ENCODE data around the gene ZDHHC11. TPM values are rescaled to one million over a fixed set of nuclear protein-coding genes. Genes with fewer than 3 reads are reported as not detected.
"Not testable (repeated sequence)": the region's sequence is repeated elsewhere in the genome, so short reads cannot be mapped to it uniquely, and the experiment has no call there.

Gene ZDHHC11
- total RNA-seq, 2 experiments from 2014 or later, result 10.7 to 32.0 TPM

GRCh38 chr5:845676-846601, 4.8 kb downstream of the ZDHHC11 start:
- DNase-seq (ENCODE audit: low spot score); H3K4me3 ChIP-seq (ENCODE audit: low read depth, low read length, poor library complexity, severe bottlenecking); H3K4me2 ChIP-seq (ENCODE audit: low read length); H3K27ac ChIP-seq (ENCODE audit: low read depth, low read length, poor library complexity, severe bottlenecking); H3K9me3 ChIP-seq (ENCODE audit: low read length); H3K36me3 ChIP-seq (ENCODE audit: insufficient read depth, low read length); H3K79me2 ChIP-seq (ENCODE audit: insufficient read depth, low read depth, low read length); H3K9me2 ChIP-seq (ENCODE audit: insufficient read depth, low read length); H4K20me1 ChIP-seq (ENCODE audit: insufficient read depth, low read length); POLR2A ChIA-PET; BruUV-seq (replicated peaks); H3K4me1 ChIP-seq (ENCODE audit: insufficient read depth, low read length, poor library complexity, severe bottlenecking); CTCF ChIA-PET (ENCODE audit: unreplicated experiment); H2AFZ ChIP-seq (ENCODE audit: low read length); intact Hi-C loops (cut with micrococcal nuclease; ENCODE audit: unreplicated experiment): not testable (repeated sequence)

GRCh38 chr5:845031-845675, 5.6 kb downstream of the ZDHHC11 start:
- H3K79me2 ChIP-seq (ENCODE audit: insufficient read depth, low read depth, low read length); H3K36me3 ChIP-seq (ENCODE audit: insufficient read depth, low read length); H3K4me3 ChIP-seq (ENCODE audit: low read depth, low read length, poor library complexity, severe bottlenecking); H3K9me2 ChIP-seq (ENCODE audit: insufficient read depth, low read length); POLR2A ChIA-PET; intact Hi-C loops (cut with micrococcal nuclease; ENCODE audit: unreplicated experiment); DNase-seq (ENCODE audit: low spot score); H3K4me2 ChIP-seq (ENCODE audit: low read length); H2AFZ ChIP-seq (ENCODE audit: low read length); H3K27ac ChIP-seq (ENCODE audit: low read depth, low read length, poor library complexity, severe bottlenecking); H3K4me1 ChIP-seq (ENCODE audit: insufficient read depth, low read length, poor library complexity, severe bottlenecking); H4K20me1 ChIP-seq (ENCODE audit: insufficient read depth, low read length); CTCF ChIA-PET (ENCODE audit: unreplicated experiment); BruUV-seq (replicated peaks); H3K9me3 ChIP-seq (ENCODE audit: low read length): not testable (repeated sequence)

- H3K79me2 ChIP-seq (ENCODE audit: insufficient read depth, low read depth, low read length); H3K4me3 ChIP-seq (ENCODE audit: low read depth, low read length, poor library complexity, severe bottlenecking); H3K9me2 ChIP-seq (ENCODE audit: insufficient read depth, low read length); BruUV-seq (replicated peaks); DNase-seq (ENCODE audit: low spot score); H3K4me1 ChIP-seq (ENCODE audit: insufficient read depth, low read length, poor library complexity, severe bottlenecking); H2AFZ ChIP-seq (ENCODE audit: low read length); H3K36me3 ChIP-seq (ENCODE audit: insufficient read depth, low read length); H4K20me1 ChIP-seq (ENCODE audit: insufficient read depth, low read length); H3K4me2 ChIP-seq (ENCODE audit: low read length); POLR2A ChIA-PET; H3K27ac ChIP-seq (ENCODE audit: low read depth, low read length, poor library complexity, severe bottlenecking); H3K9me3 ChIP-seq (ENCODE audit: low read length); CTCF ChIA-PET (ENCODE audit: unreplicated experiment): not testable (repeated sequence)
- intact Hi-C loops (cut with micrococcal nuclease; ENCODE audit: unreplicated experiment), result loop anchor here (5.0 kb wide), 1 partner anchor 87 kb away; no protein-coding TSS in a partner anchor
Measured at GRCh38 chr5:844426-844825, 6.4 kb downstream of the ZDHHC11 start.

- CTCF ChIA-PET (ENCODE audit: unreplicated experiment); DNase-seq (ENCODE audit: low spot score); H3K9me2 ChIP-seq (ENCODE audit: insufficient read depth, low read length); H2AFZ ChIP-seq (ENCODE audit: low read length); H4K20me1 ChIP-seq (ENCODE audit: insufficient read depth, low read length); H3K4me1 ChIP-seq (ENCODE audit: insufficient read depth, low read length, poor library complexity, severe bottlenecking); H3K36me3 ChIP-seq (ENCODE audit: insufficient read depth, low read length); POLR2A ChIA-PET; BruUV-seq (replicated peaks); H3K4me3 ChIP-seq (ENCODE audit: low read depth, low read length, poor library complexity, severe bottlenecking); H3K4me2 ChIP-seq (ENCODE audit: low read length); H3K27ac ChIP-seq (ENCODE audit: low read depth, low read length, poor library complexity, severe bottlenecking); H3K79me2 ChIP-seq (ENCODE audit: insufficient read depth, low read depth, low read length); H3K9me3 ChIP-seq (ENCODE audit: low read length): not testable (repeated sequence)
- intact Hi-C loops (cut with micrococcal nuclease; ENCODE audit: unreplicated experiment), result loop anchor here (5.0 kb wide), 1 partner anchor 87 kb away; no protein-coding TSS in a partner anchor
Measured at GRCh38 chr5:843926-844325, 6.9 kb downstream of the ZDHHC11 start.

- H3K4me3 ChIP-seq (ENCODE audit: low read depth, low read length, poor library complexity, severe bottlenecking); CTCF ChIA-PET (ENCODE audit: unreplicated experiment); H3K4me2 ChIP-seq (ENCODE audit: low read length); H3K9me2 ChIP-seq (ENCODE audit: insufficient read depth, low read length); H2AFZ ChIP-seq (ENCODE audit: low read length); BruUV-seq (replicated peaks); H3K79me2 ChIP-seq (ENCODE audit: insufficient read depth, low read depth, low read length); DNase-seq (ENCODE audit: low spot score); H4K20me1 ChIP-seq (ENCODE audit: insufficient read depth, low read length); H3K27ac ChIP-seq (ENCODE audit: low read depth, low read length, poor library complexity, severe bottlenecking); H3K36me3 ChIP-seq (ENCODE audit: insufficient read depth, low read length); H3K9me3 ChIP-seq (ENCODE audit: low read length); H3K4me1 ChIP-seq (ENCODE audit: insufficient read depth, low read length, poor library complexity, severe bottlenecking); POLR2A ChIA-PET: not testable (repeated sequence)
- intact Hi-C loops (cut with micrococcal nuclease; ENCODE audit: unreplicated experiment), result loop anchor here (5.0 kb wide), 1 partner anchor 86 kb away; no protein-coding TSS in a partner anchor
Measured at GRCh38 chr5:843371-843770, 7.4 kb downstream of the ZDHHC11 start.

- H3K27ac ChIP-seq (ENCODE audit: low read depth, low read length, poor library complexity, severe bottlenecking); H3K4me2 ChIP-seq (ENCODE audit: low read length); CTCF ChIA-PET (ENCODE audit: unreplicated experiment); BruUV-seq (replicated peaks); H3K36me3 ChIP-seq (ENCODE audit: insufficient read depth, low read length); H2AFZ ChIP-seq (ENCODE audit: low read length); H3K79me2 ChIP-seq (ENCODE audit: insufficient read depth, low read depth, low read length); DNase-seq (ENCODE audit: low spot score); POLR2A ChIA-PET; H4K20me1 ChIP-seq (ENCODE audit: insufficient read depth, low read length); H3K4me3 ChIP-seq (ENCODE audit: low read depth, low read length, poor library complexity, severe bottlenecking); H3K4me1 ChIP-seq (ENCODE audit: insufficient read depth, low read length, poor library complexity, severe bottlenecking); H3K9me3 ChIP-seq (ENCODE audit: low read length); H3K9me2 ChIP-seq (ENCODE audit: insufficient read depth, low read length): not testable (repeated sequence)
- intact Hi-C loops (cut with micrococcal nuclease; ENCODE audit: unreplicated experiment), result loop anchor here (5.0 kb wide), 1 partner anchor 85 kb away; no protein-coding TSS in a partner anchor
Measured at GRCh38 chr5:842402-843221, 8.2 kb downstream of the ZDHHC11 start.
